GM12892 (cell line): ENCODE results near the gene LTC4S.

ENCODE experiments used
- POLR2A ChIP-seq: IDR thresholded peaks from 2 replicates; pipeline ENCODE4 v1.6.1; 2011; ENCODE audit warnings: low read depth, low read length, control low read depth
- POLR2AphosphoS5 ChIP-seq: IDR thresholded peaks from 2 replicates; pipeline ENCODE4 v1.6.1; 2011; ENCODE audit warnings: low read depth, low read length, control low read depth

DNA sequence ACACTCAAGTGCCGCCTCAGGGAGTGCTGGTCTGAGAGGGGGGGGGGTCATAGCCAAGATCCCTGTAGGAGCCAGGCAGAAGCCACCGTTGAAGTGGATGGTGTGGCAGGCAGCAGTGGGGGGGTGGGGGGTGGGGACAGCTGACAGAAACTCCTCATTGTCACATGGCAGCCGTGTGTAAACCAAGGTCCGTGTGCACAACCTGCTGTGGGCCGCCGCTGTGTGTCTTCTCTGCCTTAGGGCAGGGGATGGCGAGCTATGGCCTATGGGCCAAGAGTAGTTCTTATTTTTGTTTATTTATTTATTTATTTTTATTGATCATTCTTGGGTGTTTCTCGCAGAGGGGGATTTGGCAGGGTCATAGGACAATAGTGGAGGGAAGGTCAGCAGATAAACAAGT lies 40.3 kb downstream of the LTC4S start:
- TF ChIP-seq POLR2A (no peak), POLR2AphosphoS5 (no peak)
